ENCODE data around the gene CDC20B.

DNA sequence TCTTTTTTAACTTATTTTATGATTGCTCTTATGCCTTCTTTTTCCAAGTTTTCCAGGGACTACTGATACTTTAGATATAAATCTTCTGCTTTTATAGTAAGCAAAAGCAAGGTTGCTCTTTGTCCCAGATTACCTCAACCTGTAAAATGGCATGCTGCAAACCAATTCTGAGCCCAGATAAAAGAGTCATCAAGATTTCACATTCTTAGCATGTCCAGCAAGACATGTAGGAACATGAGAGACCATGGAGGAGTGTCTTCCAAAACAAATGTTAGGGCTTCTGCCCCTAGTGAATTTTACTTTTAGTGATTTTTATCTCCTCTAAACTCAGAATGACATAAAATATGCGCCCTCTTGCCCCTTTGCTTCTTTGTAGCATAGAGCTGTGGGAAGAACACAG is 7.0 kb upstream of the CDC20B start:
- TF ChIP-seq, protein P1, sequence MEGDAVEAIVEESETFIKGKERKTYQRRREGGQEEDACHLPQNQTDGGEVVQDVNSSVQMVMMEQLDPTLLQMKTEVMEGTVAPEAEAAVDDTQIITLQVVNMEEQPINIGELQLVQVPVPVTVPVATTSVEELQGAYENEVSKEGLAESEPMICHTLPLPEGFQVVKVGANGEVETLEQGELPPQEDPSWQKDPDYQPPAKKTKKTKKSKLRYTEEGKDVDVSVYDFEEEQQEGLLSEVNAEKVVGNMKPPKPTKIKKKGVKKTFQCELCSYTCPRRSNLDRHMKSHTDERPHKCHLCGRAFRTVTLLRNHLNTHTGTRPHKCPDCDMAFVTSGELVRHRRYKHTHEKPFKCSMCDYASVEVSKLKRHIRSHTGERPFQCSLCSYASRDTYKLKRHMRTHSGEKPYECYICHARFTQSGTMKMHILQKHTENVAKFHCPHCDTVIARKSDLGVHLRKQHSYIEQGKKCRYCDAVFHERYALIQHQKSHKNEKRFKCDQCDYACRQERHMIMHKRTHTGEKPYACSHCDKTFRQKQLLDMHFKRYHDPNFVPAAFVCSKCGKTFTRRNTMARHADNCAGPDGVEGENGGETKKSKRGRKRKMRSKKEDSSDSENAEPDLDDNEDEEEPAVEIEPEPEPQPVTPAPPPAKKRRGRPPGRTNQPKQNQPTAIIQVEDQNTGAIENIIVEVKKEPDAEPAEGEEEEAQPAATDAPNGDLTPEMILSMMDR (IDR thresholded peaks at IDR 0.05; ENCODE audit: insufficient read depth, low read length): no peak
- TF ChIP-seq POLR2AphosphoS5 (IDR thresholded peaks at IDR 0.05; ENCODE audit: low read depth): no peak
- no peak for TF ChIP-seq GABPA (IDR thresholded peaks at IDR 0.05; ENCODE audit: low read depth)
- TF ChIP-seq, protein P2, sequence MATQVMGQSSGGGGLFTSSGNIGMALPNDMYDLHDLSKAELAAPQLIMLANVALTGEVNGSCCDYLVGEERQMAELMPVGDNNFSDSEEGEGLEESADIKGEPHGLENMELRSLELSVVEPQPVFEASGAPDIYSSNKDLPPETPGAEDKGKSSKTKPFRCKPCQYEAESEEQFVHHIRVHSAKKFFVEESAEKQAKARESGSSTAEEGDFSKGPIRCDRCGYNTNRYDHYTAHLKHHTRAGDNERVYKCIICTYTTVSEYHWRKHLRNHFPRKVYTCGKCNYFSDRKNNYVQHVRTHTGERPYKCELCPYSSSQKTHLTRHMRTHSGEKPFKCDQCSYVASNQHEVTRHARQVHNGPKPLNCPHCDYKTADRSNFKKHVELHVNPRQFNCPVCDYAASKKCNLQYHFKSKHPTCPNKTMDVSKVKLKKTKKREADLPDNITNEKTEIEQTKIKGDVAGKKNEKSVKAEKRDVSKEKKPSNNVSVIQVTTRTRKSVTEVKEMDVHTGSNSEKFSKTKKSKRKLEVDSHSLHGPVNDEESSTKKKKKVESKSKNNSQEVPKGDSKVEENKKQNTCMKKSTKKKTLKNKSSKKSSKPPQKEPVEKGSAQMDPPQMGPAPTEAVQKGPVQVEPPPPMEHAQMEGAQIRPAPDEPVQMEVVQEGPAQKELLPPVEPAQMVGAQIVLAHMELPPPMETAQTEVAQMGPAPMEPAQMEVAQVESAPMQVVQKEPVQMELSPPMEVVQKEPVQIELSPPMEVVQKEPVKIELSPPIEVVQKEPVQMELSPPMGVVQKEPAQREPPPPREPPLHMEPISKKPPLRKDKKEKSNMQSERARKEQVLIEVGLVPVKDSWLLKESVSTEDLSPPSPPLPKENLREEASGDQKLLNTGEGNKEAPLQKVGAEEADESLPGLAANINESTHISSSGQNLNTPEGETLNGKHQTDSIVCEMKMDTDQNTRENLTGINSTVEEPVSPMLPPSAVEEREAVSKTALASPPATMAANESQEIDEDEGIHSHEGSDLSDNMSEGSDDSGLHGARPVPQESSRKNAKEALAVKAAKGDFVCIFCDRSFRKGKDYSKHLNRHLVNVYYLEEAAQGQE (IDR thresholded peaks at IDR 0.05; ENCODE audit: insufficient replicate concordance, low read depth): no peak
- no peak for TF ChIP-seq SPI1 (IDR thresholded peaks at IDR 0.05; ENCODE audit: borderline replicate concordance, low read depth)
